HL-60/S4 treated with retinoic acid at 250 ng/mL for 4 days and 3 days (cell line): ENCODE measurements around the gene ISOC2.
"Not testable (repeated sequence)": the region's sequence is repeated elsewhere in the genome, so short reads cannot be mapped to it uniquely, and the experiment has no call there.

ENCODE experiments used
- in situ Hi-C: fragments of 300-500 bp; cut with MboI; formaldehyde crosslinking; loops from 2 replicates; pipeline ENCODE4 v1.7.0; 2022; ENCODE audit warnings: low sequenced_read_pairs

ISOC2 gene

GRCh38 chr19:55443045-55443823, 18.2 kb downstream of the ISOC2 start, which contains the start of gene SHISA7:
Gene SHISA7 (minus strand): TSS chr19:55443300. CDS start chr19:55442863, 437 bp downstream.
- in situ Hi-C loops: no loop called here

- in situ Hi-C loops: no loop called here
Measured at GRCh38 chr19:55442372-55442961, 19.0 kb downstream of the ISOC2 start.

- in situ Hi-C loops: no loop called here
Measured at GRCh38 chr19:55441692-55442321, 19.6 kb downstream of the ISOC2 start.

GRCh38 chr19:55441319-55441691, 20.1 kb downstream of the ISOC2 start:
- in situ Hi-C loops: no loop called here

GRCh38 chr19:55440411-55441105, 20.9 kb downstream of the ISOC2 start:
- in situ Hi-C loops: no loop called here

GRCh38 chr19:55439052-55439451, 22.4 kb downstream of the ISOC2 start:
- in situ Hi-C loops: no loop called here

GRCh38 chr19:55437410-55437809, 24.0 kb downstream of the ISOC2 start:
- in situ Hi-C loops: no loop called here

- in situ Hi-C loops: no loop called here
Measured at GRCh38 chr19:55436847-55437246, 24.6 kb downstream of the ISOC2 start.

- in situ Hi-C loops: no loop called here
Measured at GRCh38 chr19:55435020-55435419, 26.4 kb downstream of the ISOC2 start.

- in situ Hi-C loops: no loop called here
Measured at GRCh38 chr19:55434356-55434919, 27.0 kb downstream of the ISOC2 start.

GRCh38 chr19:55433292-55433691, 28.1 kb downstream of the ISOC2 start:
- in situ Hi-C loops: no loop called here

GRCh38 chr19:55432241-55432959, 29.0 kb downstream of the ISOC2 start:
- in situ Hi-C loops: no loop called here

- in situ Hi-C loops: no loop called here
Measured at GRCh38 chr19:55431183-55431582, 30.3 kb downstream of the ISOC2 start.

GRCh38 chr19:55426042-55426441, 35.4 kb downstream of the ISOC2 start:
- in situ Hi-C loops: no loop called here

GRCh38 chr19:55424518-55424917, 36.9 kb downstream of the ISOC2 start:
- in situ Hi-C loops: no loop called here

- in situ Hi-C loops: no loop called here
Measured at GRCh38 chr19:55423225-55424005, 38.0 kb downstream of the ISOC2 start.

GRCh38 chr19:55421281-55421680, 40.2 kb downstream of the ISOC2 start:
- in situ Hi-C loops: not testable (repeated sequence)

GRCh38 chr19:55419624-55420236, 41.7 kb downstream of the ISOC2 start:
- in situ Hi-C loops: no loop called here

GRCh38 chr19:55419103-55419502, 42.3 kb downstream of the ISOC2 start:
- in situ Hi-C loops: no loop called here
